ENCODE results near the gene FAM204A. TPM values are rescaled to one million over a fixed set of nuclear protein-coding genes. Genes with fewer than 3 reads are reported as not detected.

The FAM204A gene
- total RNA-seq, 3 donors from 2014 or later (not counting 1 experiment from before 2014, with no cell fraction given) = 69.2 to 73.2 (median 72.7) TPM

DNA sequence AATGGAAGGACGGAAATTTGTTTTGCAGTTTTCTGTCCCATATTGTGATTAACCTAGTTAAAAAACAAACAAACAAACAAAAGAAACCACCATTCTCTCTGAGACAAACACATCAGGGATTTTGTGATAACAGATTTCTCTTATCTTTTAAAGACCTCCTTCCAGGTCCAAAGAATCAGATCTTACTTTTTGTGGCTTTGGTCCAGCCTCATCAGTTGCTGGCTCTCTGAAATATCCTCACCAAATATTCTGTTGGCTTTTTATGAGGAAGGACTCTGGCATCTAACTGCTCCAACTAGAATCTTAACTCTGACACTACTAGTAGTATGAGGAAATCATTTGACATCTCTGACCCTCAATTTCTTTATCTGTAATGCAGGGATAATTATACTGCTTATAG is 4.8 kb downstream of the FAM204A start:
- Mint-ChIP-seq H3K27me3 (ENCODE audit: low read depth in 2 of 2) (no peaks in the 10 kb centered on the region), H3K4me3 (no peak overlapping the region), H3K4me1 (peaks cover 46 to 49% of the 10 kb centered on the region in 2 donors), H3K9me3 (no peaks in the 10 kb centered on the region), H3K36me3 (peaks cover 19% of the 10 kb centered on the region), H3K27ac (no peak overlapping the region)
- DNase-seq (no peak), ATAC-seq (no peak)
- Histone ChIP-seq H3K4me1 (ENCODE audit: control insufficient read depth, insufficient read depth, low read length) (peaks cover 8% of the 10 kb centered on the region), H3K9me3 (ENCODE audit: control insufficient read depth, insufficient read depth, low read length) (no peaks in the 10 kb centered on the region), H3K4me3 (ENCODE audit: low read length) (no peak overlapping the region), H3K36me3 (ENCODE audit: control insufficient read depth, insufficient read depth, low read length) (peaks cover 38% of the 10 kb centered on the region), H3K27ac (ENCODE audit: low read length) (no peak overlapping the region), H3K27me3 (ENCODE audit: control insufficient read depth, insufficient read depth, low read length) (no peaks in the 10 kb centered on the region)
- intact Hi-C loops (cut with micrococcal nuclease) = no loop called here
- WGBS (ENCODE audit: insufficient coverage) = no CpG with 5 or more reads among the region's 1 CpG
- no peak for TF ChIP-seq CTCF (IDR thresholded peaks at IDR 0.05)

DNA sequence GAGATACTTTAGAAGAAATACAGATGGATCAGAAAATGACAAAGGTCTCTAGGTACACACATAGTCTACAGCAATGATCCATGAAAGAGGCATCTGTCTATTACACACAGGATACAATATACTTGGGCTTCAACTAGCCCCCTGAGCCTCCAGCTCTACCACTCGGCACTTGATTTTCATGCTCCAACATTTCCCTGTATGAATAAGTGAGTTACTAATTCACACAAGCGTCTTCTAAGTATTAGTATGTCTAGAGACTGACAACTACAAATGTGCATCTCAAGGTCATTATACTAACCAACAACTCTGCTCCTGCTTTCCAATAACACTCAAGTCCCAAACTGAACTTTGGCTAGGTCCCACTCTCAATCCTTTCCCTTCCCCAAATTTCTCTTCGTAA is 8.3 kb downstream of the FAM204A start:
- TF ChIP-seq CTCF (IDR thresholded peaks at IDR 0.05) = no peak
- H3K27me3 Mint-ChIP-seq (ENCODE audit: low read depth in 2 of 2) = no peaks in the 10 kb centered on the region
- peaks cover 62% of the 10 kb centered on the region for H3K36me3 ChIP-seq (ENCODE audit: control insufficient read depth, insufficient read depth, low read length)
- ATAC-seq = no peak
- peaks cover 19% of the 10 kb centered on the region for H3K36me3 Mint-ChIP-seq
- no peaks in the 10 kb centered on the region for H3K9me3 ChIP-seq (ENCODE audit: control insufficient read depth, insufficient read depth, low read length)
- no peaks in the 10 kb centered on the region for H3K27me3 ChIP-seq (ENCODE audit: control insufficient read depth, insufficient read depth, low read length)
- no peak for DNase-seq
- no peak overlapping the region for H3K27ac ChIP-seq (ENCODE audit: low read length)
- no peak overlapping the region for H3K4me3 ChIP-seq (ENCODE audit: low read length)
- H3K4me1 Mint-ChIP-seq = peaks cover 20 to 23% of the 10 kb centered on the region in 2 donors
- intact Hi-C loops (cut with micrococcal nuclease) = no loop called here
- no peak overlapping the region for H3K4me3 Mint-ChIP-seq
- no peaks in the 10 kb centered on the region for H3K4me1 ChIP-seq (ENCODE audit: control insufficient read depth, insufficient read depth, low read length)
- no peaks in the 10 kb centered on the region for H3K9me3 Mint-ChIP-seq
- peak overlapping the region; percentile 19 to 50 for H3K27ac Mint-ChIP-seq
- 90% methylated on average over 3 of the region's 3 CpGs for WGBS (ENCODE audit: insufficient coverage)

- Histone ChIP-seq H3K27me3 (ENCODE audit: control insufficient read depth, insufficient read depth, low read length) (no peaks in the 10 kb centered on the region), H3K4me3 (ENCODE audit: low read length) (no peak overlapping the region), H3K27ac (ENCODE audit: low read length) (no peak overlapping the region), H3K4me1 (ENCODE audit: control insufficient read depth, insufficient read depth, low read length) (no peaks in the 10 kb centered on the region), H3K36me3 (ENCODE audit: control insufficient read depth, insufficient read depth, low read length) (peaks cover 65% of the 10 kb centered on the region), H3K9me3 (ENCODE audit: control insufficient read depth, insufficient read depth, low read length) (no peaks in the 10 kb centered on the region)
- ATAC-seq (no peak), DNase-seq (no peak)
- Mint-ChIP-seq H3K36me3 (peaks cover 19% of the 10 kb centered on the region), H3K4me3 (no peak overlapping the region), H3K27me3 (ENCODE audit: low read depth in 2 of 2) (no peaks in the 10 kb centered on the region), H3K27ac (peak overlapping the region in 1 of 2 donors; percentile 50), H3K4me1 (peaks cover 18 to 21% of the 10 kb centered on the region in 2 donors), H3K9me3 (no peaks in the 10 kb centered on the region)
- TF ChIP-seq CTCF (IDR thresholded peaks at IDR 0.05) = no peak
- intact Hi-C loops (cut with micrococcal nuclease) = no loop called here
- WGBS (ENCODE audit: insufficient coverage) = 86% methylated on average over 4 of the region's 4 CpGs
Measured at GRCh38 chr10:118332948-118333710, 9.0 kb downstream of the FAM204A start.

GRCh38 chr10:118332236-118332635 is 9.9 kb downstream of the FAM204A start:
- TF ChIP-seq CTCF (IDR thresholded peaks at IDR 0.05) = no peak
- H3K27ac Mint-ChIP-seq = peak overlapping the region; percentile 50 to 58
- no peaks in the 10 kb centered on the region for H3K27me3 Mint-ChIP-seq (ENCODE audit: low read depth in 2 of 2)
- Histone ChIP-seq H3K9me3 (ENCODE audit: control insufficient read depth, insufficient read depth, low read length) (no peaks in the 10 kb centered on the region), H3K4me3 (ENCODE audit: low read length) (no peak overlapping the region), H3K27ac (ENCODE audit: low read length) (no peak overlapping the region), H3K4me1 (ENCODE audit: control insufficient read depth, insufficient read depth, low read length) (no peaks in the 10 kb centered on the region), H3K27me3 (ENCODE audit: control insufficient read depth, insufficient read depth, low read length) (no peaks in the 10 kb centered on the region), H3K36me3 (ENCODE audit: control insufficient read depth, insufficient read depth, low read length) (peaks cover 74% of the 10 kb centered on the region)
- DNase-seq (no peak), ATAC-seq (peak; percentile 53 to 79 (median 62))
- H3K9me3 Mint-ChIP-seq = no peaks in the 10 kb centered on the region
- no peak overlapping the region for H3K4me3 Mint-ChIP-seq
- intact Hi-C loops (cut with micrococcal nuclease) = no loop called here
- H3K36me3 Mint-ChIP-seq = peaks cover 19% of the 10 kb centered on the region
- WGBS (ENCODE audit: insufficient coverage) = 67% methylated on average over 1 of the region's 1 CpG
- H3K4me1 Mint-ChIP-seq = peaks cover 12% of the 10 kb centered on the region in 2 donors
